Nephron (organoid): Measurements from ENCODE around the gene C1orf87.

Source experiments
- H3K27ac Mint-ChIP-seq, 3 experiments: 2 replicates each; pipeline ENCODE4 v1.8.0; 2020; ENCODE audit warnings: mixed read lengths in 3 of 3, mild to moderate bottlenecking in 2 of 3, moderate library complexity in 1 of 3
- H3K27me3 Mint-ChIP-seq: 2 replicates; pipeline ENCODE4 v1.8.0; 2021; ENCODE audit warnings: low read depth, mild to moderate bottlenecking, moderate library complexity, mixed read lengths
- H3K36me3 Mint-ChIP-seq: 2 replicates; pipeline ENCODE4 v1.8.0; 2020; ENCODE audit warnings: low read depth, mixed read lengths
- H3K4me1 Mint-ChIP-seq: 2 replicates; pipeline ENCODE4 v1.8.0; 2020; ENCODE audit warnings: mixed read lengths
- H3K4me3 Mint-ChIP-seq, 3 experiments: 2 replicates each; pipeline ENCODE4 v1.8.0; 2020; ENCODE audit warnings: mild to moderate bottlenecking in 3 of 3, mixed read lengths in 3 of 3, moderate library complexity in 2 of 3
- H3K9me3 Mint-ChIP-seq: 2 replicates; pipeline ENCODE4 v1.8.0; 2020; ENCODE audit warnings: mixed read lengths
- TF ChIP-seq, protein P1 (sequence below), 3 experiments: fragments of 200-600 bp; sonication (generic); IDR thresholded peaks; one replicate each; pipeline ENCODE4 v1.5.0; 2021; ENCODE audit warnings: antibody characterized with exemption in 3 of 3; ENCODE audit not compliant: unreplicated experiment in 3 of 3

Gene C1orf87

DNA sequence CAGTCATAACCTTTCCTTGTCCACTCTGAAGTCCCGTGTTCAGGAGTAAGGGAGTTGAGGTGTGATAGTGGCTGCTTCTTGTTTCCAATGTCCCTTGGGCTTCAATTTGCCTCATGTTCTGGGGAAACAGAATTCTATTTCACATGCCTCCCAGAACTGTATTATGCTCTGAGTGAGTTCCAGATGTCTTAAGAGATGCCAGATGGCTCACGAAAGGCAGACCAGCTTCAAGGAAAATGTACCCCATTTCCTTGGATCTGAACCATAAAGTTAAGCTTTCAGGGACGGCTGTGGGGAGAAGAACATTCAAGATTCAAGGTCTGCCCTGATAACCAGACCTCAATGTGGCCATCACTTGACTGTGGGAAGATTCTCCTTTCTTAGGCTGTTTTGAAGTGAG lies 42.4 kb downstream of the C1orf87 start:
- Mint-ChIP-seq H3K27ac (no peak overlapping the region), H3K27me3 (no peaks in the 10 kb centered on the region)

DNA sequence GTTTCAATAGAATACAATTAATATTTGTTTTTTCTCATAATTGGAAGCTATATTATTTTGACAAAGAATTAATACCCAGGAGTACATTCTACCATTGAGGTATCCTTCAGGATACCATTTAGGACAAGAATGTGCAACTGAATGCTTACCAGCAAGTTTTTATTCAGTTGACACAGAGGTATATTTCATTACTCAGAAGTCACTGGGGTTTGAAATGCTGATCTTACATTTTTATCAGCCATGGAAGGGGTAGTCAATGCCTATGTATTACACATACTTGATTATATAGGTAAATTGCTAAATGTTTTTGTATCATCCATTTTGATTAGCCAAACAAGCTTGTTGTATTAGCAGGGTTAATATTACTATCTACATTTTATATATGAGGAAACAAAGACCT lies 48.0 kb downstream of the C1orf87 start:
- TF ChIP-seq, protein P1, sequence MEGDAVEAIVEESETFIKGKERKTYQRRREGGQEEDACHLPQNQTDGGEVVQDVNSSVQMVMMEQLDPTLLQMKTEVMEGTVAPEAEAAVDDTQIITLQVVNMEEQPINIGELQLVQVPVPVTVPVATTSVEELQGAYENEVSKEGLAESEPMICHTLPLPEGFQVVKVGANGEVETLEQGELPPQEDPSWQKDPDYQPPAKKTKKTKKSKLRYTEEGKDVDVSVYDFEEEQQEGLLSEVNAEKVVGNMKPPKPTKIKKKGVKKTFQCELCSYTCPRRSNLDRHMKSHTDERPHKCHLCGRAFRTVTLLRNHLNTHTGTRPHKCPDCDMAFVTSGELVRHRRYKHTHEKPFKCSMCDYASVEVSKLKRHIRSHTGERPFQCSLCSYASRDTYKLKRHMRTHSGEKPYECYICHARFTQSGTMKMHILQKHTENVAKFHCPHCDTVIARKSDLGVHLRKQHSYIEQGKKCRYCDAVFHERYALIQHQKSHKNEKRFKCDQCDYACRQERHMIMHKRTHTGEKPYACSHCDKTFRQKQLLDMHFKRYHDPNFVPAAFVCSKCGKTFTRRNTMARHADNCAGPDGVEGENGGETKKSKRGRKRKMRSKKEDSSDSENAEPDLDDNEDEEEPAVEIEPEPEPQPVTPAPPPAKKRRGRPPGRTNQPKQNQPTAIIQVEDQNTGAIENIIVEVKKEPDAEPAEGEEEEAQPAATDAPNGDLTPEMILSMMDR (IDR thresholded peaks at IDR 0.05; ENCODE audit: unreplicated experiment in 3 of 3), result no peak
- Mint-ChIP-seq H3K27ac (no peak overlapping the region), H3K36me3 (no peaks in the 10 kb centered on the region), H3K27me3 (no peaks in the 10 kb centered on the region), H3K4me3 (no peak overlapping the region), H3K4me1 (no peaks in the 10 kb centered on the region), H3K9me3 (peaks cover 11% of the 10 kb centered on the region)

More for the DNA sequence above, 42.4 kb downstream of the C1orf87 start:
- no peaks in the 10 kb centered on the region for H3K9me3 Mint-ChIP-seq
- no peaks in the 10 kb centered on the region for H3K4me1 Mint-ChIP-seq
- H3K36me3 Mint-ChIP-seq, result no peaks in the 10 kb centered on the region
- no peak overlapping the region for H3K4me3 Mint-ChIP-seq
- TF ChIP-seq, protein P1 (IDR thresholded peaks at IDR 0.05; ENCODE audit: unreplicated experiment in 3 of 3), result no peak

GRCh38 chr1:60017508-60018205 lies 55.9 kb downstream of the C1orf87 start:
- no peaks in the 10 kb centered on the region for H3K4me1 Mint-ChIP-seq
- no peak overlapping the region for H3K27ac Mint-ChIP-seq
- H3K36me3 Mint-ChIP-seq, result no peaks in the 10 kb centered on the region
- no peaks in the 10 kb centered on the region for H3K27me3 Mint-ChIP-seq
- peaks cover 18% of the 10 kb centered on the region for H3K9me3 Mint-ChIP-seq
- TF ChIP-seq, protein P1 (IDR thresholded peaks at IDR 0.05; ENCODE audit: unreplicated experiment in 3 of 3), result no peak
- no peak overlapping the region for H3K4me3 Mint-ChIP-seq

DNA sequence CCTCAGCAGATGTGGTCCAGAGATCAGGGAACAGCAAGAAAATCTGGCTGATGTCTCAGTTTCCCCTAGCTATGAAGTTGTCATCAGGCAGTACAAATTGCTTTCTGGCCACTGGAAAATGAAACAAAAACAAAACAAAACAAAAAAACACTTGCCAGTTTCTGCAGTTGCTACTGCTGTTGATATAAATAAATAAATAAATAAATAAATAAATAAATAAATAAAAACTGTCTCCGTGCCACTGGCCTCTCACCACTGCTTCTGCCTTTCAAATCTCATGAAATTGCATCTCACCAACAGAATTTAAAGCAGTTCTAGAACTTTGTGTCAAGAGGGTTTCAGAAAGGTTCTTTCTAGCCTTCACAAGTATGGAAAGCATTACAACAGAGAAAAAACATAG lies 62.9 kb downstream of the C1orf87 start:
- TF ChIP-seq, protein P1 (IDR thresholded peaks at IDR 0.05; ENCODE audit: unreplicated experiment in 3 of 3), result no peak
- no peak overlapping the region for H3K4me3 Mint-ChIP-seq
- no peaks in the 10 kb centered on the region for H3K4me1 Mint-ChIP-seq
- H3K27ac Mint-ChIP-seq, result no peak overlapping the region
- no peaks in the 10 kb centered on the region for H3K27me3 Mint-ChIP-seq
- H3K36me3 Mint-ChIP-seq, result no peaks in the 10 kb centered on the region
- peaks cover 2% of the 10 kb centered on the region for H3K9me3 Mint-ChIP-seq

- Mint-ChIP-seq H3K27me3 (no peaks in the 10 kb centered on the region), H3K27ac (no peak overlapping the region), H3K36me3 (no peaks in the 10 kb centered on the region), H3K4me3 (no peak overlapping the region), H3K9me3 (no peaks in the 10 kb centered on the region), H3K4me1 (no peaks in the 10 kb centered on the region)
- TF ChIP-seq, protein P1 (IDR thresholded peaks at IDR 0.05; ENCODE audit: unreplicated experiment in 3 of 3), result no peak
These were observed 65.1 kb downstream of the C1orf87 start for GRCh38 chr1:60008500-60008899.

DNA sequence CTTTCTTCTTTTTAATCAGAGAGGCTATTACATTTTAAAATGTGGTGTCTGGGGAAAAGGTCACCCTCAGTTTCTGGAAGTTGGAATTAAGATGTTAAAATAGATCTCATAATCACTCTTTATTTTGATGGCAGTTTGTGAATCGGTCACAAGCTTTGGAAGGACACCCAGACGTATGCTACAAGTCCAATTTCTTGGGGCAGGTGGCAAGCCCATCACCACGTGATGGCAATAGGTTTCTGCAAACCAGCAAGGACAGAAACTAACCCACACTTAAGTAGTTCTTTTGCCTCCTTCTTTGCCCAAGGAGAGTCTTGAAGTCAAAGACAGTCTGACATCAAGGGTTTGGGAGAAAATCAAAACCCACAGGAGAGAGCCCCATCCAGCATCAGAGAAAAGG lies 72.9 kb downstream of the C1orf87 start:
- TF ChIP-seq, protein P1 (IDR thresholded peaks at IDR 0.05; ENCODE audit: unreplicated experiment in 3 of 3), result no peak
- Mint-ChIP-seq H3K4me3 (no peak overlapping the region), H3K4me1 (peaks cover 40% of the 10 kb centered on the region), H3K27me3 (no peaks in the 10 kb centered on the region), H3K9me3 (no peaks in the 10 kb centered on the region), H3K27ac (peak overlapping the region in 1 of 3 experiments; percentile 62), H3K36me3 (no peaks in the 10 kb centered on the region)
